GM18517 (cell line): ENCODE measurements around the gene RALGAPA1.
"Not testable (repeated sequence)": the region's sequence is repeated elsewhere in the genome, so short reads cannot be mapped to it uniquely, and the experiment has no call there.

Source experiments
- ATAC-seq: cut with Tn5 transposase; IDR thresholded peaks from one replicate; pipeline ENCODE4 v1.9.1; 2021; ENCODE audit warnings: mild to moderate bottlenecking, moderate library complexity; ENCODE audit not compliant: unreplicated experiment

The RALGAPA1 gene

DNA sequence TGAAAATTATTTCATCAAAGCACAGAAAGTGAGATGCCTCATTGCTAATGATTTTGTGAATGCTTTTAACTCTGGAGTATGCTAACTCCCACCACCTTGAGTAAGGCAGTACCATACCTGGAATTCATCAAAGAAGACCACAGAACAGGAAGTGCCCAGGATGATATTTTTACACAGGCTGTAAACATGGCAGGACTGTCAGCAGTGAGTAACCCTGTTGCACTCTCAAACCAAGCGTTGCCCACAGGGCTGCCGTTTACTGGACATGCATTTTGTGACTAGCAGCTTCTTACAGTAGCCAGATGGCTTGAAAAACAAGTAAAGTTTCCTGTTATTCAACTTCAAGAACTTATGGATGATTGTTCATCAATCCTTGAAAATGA, 42.4 kb downstream of the RALGAPA1 start:
- no peak for ATAC-seq

DNA sequence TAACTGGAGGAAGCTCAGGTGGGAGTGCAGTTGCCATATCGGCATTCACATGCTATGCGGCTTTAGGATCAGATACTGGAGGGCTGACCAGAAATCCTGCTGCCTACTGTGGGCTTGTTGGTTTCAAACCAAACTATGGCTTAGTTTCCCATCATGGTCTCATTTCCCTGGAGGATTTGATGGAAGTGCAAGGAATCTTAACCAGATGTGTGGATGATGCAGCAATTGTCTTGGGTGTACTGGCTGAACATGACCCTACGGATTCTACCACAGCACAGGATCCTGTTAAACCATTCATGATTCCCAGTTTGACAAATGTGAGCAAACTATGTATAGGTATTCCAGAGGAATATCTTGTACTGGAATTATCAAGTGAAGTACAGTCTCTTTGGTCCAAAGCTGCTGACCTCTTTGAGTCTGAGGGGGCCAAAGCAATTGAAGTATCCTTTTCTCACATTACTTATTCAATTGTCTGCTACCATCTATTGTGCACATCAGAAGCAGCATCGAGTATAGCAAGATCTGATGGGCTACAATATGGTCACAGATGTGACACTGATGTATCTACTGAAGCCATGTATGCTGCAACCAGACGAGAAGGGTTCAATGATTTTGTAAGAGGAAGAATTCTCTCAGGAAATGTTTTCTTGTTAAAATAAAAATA, 42.9 kb downstream of the RALGAPA1 start:
- no peak for ATAC-seq

DNA sequence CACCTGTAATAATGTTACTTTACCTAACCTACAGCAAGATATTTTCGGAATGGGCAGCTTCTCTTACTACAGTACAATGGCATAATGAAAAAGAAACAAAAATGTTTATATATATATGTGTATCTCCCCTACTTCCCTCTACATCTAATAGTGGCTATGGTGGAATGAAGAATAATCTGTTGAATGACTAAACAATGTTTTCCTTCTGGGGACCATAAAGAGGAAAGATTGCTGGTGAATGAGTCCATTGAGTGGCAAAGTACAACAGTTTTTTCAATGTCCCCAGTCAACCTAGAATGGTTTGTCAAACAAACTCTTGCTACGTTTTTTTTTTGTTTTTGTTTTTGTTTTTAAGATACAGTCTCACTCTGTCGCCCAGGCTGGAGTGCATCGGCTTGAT, 47.2 kb downstream of the RALGAPA1 start:
- ATAC-seq, result no peak

DNA sequence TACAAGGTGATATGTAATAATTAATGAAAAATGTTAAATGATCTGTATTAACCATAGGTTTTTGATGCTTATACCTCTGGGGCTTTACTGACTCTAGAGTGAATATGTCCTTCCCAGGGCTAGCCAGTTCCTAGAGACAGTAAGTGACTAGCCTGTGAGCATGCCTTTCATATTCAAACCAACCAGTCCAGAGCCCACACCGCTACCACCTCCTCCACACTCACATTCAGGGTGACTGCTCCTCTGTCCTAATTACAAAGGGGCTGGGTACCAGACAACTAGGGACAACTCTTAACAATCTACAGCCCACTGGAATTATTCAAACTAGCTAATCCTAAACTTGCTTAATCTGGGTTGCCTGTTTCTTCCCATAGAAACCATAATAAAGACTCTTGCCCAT, 49.0 kb downstream of the RALGAPA1 start:
- no peak for ATAC-seq

DNA sequence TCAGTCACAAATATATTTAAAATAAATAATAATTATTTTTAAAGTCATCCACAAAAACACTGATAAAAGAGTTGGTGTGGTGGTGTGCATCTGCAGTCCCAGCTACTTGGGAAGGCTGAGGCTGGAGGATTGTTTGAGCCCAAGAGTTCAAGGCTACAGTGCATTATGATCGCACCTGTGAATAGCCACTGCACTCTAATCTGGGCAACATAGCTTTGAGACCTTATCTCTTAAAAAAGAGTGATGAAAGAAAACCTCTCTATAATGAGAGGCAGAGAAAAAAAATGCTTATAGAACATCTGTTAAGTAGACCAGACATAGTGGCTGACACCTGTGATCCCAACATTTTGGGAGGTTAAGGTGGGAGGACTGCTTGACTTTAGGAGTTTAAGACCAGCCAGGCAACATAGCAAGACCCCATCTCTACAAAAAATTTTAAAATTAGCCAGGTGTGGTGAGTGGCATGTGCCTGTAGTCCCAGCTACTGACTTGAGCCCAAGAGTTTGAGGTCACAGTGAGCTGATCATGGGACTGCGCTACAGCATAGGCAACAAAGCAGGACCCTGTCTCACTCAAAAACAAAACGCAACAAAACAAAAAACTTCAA, 50.5 kb downstream of the RALGAPA1 start:
- ATAC-seq, result no peak

DNA sequence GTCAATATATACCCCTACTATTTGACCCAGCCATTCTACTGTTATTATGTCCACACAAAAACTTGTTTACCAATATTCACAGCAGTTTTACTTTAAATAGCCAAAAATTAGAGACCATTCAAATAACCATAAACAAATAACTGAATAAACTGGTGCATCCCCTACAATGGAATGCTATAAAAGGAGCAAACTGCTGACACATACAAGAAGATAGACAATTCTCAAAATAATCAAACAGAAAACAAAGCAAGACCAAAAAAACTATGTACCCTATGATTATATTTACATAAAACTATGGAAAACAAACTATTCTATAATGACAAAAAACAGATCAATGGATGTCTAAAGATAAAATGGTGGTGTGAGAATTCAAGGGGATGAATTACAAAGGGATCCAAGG, 54.4 kb downstream of the RALGAPA1 start:
- ATAC-seq, result no peak

DNA sequence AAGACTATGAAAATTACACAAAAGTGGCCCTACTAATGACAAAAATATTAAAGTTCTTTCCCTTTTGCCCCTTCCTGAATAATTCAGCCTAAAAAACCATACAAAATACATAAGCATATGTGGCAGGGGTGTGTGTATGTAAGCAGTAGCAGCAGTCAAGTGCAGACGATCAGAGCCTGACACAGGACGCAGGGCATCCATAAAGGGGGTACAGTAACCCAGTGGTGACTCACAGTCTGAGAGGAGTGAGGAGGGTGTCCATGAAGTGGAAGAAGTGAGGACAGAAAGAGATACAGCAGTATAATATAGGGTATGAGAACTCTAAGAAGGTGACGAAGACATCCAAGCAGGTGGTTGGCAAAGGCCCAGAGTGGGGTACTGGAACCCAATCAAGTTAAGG, 56.7 kb downstream of the RALGAPA1 start:
- ATAC-seq, result no peak

DNA sequence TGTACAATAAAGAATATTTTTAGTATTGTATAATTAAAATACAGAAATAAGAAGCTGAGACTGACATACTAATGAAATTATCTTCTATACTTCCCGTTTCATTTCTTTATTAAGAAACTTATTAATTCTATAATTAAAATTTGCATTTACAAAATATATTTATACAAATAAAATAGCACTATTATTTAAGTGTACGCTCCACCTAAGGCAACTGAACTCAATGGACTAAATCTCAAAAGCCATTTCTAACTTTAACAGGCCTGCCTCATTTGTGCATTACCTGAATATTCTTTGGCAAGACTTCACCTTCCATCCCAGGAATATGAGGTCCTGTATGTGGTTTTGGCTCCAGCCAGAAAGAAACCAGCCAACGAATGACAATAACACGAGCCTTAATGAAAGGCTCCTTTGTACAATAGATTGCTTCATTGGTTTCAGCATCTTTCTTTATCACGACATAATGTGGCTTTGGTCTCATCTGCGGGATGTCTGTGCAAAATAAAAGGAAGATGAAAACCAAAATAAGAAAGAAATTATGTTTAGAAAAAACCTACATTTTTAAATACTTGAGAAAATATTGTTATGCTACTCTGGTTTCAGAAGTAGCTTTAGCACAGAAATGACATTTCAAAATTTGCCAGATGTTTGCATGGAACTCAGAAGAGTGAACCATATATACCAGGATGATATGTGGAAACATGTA, 58.7 kb downstream of the RALGAPA1 start:
- no peak for ATAC-seq

DNA sequence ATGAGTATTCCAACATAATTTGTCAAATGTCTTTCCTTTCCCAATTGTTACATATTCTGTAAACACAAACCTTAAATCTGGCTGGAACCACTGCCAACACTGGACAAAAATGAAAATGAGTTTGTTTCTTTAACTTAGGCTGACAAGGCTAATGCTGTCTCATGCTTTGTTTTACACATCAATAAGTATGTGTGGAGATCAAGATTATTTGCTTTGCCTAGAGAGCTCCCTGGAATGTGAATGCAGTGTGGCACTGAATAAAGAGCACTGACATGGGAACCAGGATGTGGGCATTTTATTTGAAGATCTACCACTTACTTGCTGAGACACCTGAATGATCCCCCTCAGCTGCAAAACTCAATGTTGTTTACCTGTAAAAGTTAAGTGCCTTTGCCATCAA, 61.7 kb downstream of the RALGAPA1 start:
- no peak for ATAC-seq

DNA sequence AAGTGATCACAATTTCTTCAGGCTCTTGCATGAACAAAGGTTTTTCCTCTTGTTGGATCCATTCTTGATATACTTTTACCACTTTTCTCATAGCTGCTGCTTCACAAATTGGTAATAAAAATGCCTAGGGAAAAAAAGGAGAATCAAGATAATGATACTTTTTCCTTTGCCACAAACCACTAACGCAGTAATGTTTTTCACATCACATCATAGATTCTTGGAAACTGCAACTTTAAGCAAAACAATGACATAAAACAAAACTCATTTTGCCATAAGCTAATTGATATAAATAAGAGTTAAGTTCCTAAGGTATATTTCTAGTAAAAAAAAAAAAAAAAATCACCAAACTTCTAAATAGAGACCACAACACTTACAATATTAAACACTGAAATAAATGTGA, 66.7 kb downstream of the RALGAPA1 start:
- ATAC-seq, result no peak

DNA sequence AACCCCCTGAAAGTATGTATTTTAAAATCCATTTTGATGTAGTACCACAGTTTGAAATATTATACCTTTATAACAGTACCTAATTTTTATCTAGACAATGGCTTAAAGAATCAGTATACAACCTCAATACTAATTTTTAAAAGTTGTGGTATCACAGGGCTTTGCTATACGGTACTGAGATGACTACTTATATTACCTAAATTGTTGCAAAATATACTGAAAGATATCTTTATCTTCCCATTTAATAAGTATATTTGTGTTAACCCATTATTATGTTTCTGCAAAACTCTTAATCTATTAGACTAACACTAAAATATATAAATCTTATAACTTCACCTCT, 67.1 kb downstream of the RALGAPA1 start:
- ATAC-seq, result no peak

DNA sequence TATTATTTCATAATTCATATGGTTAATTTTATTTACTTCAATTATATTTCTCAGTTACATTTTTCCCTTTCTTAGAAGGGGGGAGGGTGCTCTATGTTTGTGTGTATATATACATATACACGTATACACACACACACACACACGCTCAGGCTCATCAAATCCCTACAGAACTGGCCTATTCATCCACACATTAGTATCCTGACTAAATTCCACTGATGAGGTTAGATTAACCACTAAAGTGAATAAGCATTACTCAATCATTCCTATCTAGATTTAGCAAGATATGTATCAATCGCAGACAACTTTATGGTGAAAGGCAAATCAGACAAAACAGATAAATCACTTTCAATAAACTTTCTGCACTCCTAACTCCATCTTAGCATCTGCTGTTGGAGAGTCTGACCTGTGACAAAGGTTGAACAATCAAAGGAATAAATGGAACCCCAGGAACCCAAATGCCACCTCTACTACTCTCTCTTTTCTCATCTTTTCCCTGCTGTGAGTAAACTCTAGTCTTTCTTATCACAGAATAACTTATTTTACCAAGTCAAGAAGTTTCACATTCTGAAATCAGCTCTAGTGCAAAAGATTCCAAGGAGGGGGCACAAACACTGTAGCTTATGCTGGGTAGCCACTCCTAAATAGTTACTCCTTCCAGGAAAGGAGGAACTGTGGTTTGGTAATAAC, 67.6 kb downstream of the RALGAPA1 start:
- ATAC-seq, result no peak

DNA sequence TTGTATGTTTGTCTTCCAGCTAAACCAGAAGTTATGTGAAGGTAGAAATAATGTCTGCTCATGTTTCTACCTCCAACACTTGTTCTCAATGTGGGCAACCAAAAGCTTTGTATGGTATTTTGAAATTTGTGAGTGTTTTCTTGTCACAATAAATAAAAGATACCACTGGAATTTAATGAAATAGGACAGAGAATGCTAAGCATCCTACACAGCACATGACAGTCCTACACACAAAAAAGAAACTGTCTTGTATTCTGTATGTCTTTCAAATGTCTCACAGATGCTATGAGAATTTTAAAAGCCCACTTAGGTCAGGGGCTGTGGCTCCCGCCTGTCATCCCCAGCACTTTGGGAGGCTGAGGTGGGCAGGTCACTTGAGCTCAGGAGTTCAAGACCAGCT, 68.9 kb downstream of the RALGAPA1 start:
- ATAC-seq, result no peak

DNA sequence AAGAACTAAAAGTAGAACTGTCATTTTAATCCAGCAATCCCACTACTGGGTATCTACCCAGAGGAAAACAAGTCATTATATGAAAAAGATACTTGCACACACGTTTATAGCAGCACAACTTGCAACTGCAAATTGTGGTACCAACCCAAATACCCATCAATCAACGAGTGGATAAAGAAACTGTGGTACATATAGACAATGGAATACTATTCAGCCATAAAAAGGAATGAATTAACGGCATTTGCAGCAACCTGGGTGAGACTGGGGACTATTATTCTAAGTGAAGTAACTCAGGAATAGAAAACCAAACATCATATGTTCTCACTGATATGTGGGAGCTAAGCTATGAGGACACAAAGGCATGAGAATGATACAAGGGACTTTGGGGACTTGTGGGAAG, 73.9 kb downstream of the RALGAPA1 start:
- not testable (repeated sequence) for ATAC-seq

DNA sequence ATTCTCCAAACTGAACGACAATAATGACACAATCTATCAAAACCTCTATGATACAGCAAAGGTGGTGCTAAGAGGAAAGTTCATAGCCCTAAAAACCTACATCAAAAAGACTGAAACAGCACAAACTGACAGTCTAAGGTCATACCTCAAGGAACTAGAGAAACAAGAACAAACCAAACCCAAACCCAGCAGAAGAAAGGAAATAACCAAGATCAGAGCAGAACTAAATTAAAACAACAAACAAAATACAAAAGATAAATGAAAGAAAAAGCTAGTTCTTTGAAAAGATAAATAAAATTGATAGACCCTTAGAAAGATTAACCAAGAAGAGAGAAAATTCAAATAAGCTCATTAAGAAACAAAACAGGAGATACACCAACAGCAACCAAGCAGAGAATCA, 75.6 kb downstream of the RALGAPA1 start:
- not testable (repeated sequence) for ATAC-seq

DNA sequence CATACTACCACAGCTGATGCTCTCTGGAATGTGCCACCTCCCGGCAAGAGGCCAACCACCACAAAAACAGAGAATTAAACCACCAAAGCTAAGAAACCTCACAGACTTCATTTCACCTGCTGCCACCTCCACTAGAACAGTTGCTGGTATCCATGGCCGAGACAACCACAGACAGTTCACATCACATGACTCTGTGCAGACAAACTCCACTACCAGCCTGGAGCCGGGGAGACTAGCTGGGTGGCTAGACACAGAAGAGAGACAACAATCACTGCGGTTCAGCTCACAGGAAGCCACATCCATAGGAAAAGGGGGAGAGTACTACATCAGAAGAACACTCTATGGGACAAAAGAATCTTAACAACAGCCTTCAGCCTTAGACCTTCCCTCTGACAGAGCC, 78.2 kb downstream of the RALGAPA1 start:
- no peak for ATAC-seq

DNA sequence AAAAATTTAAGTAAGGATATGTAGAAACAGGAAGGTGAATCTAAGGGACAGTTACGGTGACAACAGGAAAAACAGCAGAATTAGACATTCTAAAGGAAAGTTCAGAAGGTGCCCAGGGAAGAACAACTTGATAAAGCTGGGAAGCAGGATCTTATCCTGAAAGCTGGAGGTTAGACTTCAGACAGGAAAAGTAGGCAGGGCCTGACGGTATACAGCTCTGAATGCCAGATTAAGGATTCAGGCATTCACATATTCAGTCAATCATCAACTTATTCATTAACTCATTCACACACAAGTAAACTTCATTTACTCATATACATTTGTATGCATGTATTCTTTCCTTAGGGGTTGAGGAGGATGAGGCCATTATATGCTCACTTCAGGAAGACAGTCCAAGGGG, 81.3 kb downstream of the RALGAPA1 start:
- no peak for ATAC-seq

DNA sequence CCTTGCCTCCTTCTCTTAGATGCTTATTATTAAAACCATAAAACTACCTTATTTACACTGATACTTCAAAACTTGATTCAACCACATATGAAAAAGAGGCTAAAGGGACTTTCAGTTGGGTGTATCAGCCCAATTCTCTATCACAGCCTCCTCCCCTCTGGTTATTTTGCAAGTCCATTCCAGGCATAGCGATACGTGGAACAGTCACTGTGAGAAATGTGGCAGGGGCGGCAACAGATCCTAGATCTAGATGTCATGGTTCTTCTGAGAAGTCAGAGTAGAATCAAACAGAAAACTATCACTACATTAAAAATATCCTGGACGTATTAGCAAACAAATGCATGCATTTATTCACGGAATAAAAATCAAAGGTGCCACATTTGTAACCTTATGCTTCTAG, 83.2 kb downstream of the RALGAPA1 start:
- ATAC-seq, result no peak

DNA sequence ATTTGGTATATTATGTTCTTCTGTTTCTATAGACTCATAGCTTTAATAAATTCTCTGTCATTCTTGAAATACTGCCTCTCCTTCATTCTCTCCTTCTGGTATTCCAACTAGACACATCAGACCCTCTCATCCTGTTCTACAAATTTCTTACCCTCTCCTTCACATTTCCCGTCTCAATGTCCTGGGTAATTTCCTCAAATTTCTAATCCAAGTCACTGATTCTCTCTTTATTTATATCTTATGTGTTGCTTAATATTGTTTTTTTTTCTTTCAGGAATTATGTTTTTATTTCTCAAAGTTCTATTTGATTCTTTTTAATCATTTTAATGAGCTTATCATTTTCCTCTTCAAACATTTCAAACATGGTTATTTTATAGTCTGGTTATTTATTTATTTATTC, 94.0 kb downstream of the RALGAPA1 start:
- ATAC-seq, result no peak

DNA sequence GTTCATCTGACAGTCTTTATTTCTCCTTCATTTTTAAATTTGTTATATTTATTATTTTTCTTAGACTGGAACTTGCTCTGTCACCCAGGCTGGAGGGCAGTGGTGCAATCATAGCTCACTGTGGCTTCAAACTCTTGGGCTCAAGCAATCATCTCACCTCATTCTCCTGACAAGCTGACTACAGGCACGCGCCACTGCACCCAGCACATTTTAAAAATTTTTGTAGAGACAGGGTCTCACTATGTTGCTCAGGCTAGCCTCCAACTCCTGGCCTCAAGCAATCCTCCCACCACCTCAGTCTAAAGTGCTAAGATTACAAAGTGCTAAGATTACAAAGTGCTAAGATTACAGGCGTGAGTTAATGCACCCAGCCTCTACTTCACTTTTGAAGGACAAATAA, 96.6 kb downstream of the RALGAPA1 start:
- no peak for ATAC-seq

DNA sequence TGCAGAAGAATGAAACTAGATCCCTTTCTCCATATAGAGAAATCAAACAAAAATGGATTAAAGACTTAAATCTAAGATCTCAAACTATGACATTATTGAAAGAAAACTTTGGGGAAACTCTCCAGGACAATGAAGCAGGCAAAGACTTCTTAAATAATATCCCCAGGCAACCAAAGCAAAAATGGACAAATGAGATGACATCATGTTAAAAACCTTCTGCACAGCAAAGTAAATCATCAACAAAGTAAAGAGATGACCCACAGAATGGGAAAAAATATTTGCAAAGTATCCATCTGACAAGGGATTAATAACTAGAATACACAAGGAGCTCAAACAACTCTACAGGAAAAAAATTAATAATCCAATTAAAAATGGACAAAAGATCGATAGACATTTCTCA, 101.0 kb downstream of the RALGAPA1 start:
- no peak for ATAC-seq

DNA sequence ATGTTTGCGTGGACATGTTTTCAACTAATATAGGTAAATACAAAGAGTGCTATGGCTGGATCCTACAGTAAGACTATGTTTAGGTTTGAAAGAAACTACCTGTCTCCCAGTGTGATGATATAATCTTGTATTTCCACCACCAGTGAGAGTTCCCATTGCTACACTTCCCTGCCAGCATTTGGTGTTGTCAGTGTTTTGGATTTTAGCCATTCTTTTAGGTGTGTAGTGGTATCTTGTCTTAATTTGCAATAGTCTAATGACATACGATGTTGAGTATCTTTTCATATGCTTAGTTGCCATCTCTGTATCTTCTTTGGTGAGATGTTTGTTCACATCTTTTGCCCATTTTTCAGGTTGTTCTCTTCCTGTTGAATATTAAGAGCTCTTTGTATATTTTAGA, 103.5 kb downstream of the RALGAPA1 start:
- no peak for ATAC-seq
